Measurements from ENCODE around the gene TGOLN2. TPM values are rescaled to one million over a fixed set of nuclear protein-coding genes. Genes with fewer than 3 reads are reported as not detected.
"Not testable (repeated sequence)": the region's sequence is repeated elsewhere in the genome, so short reads cannot be mapped to it uniquely, and the experiment has no call there.

TGOLN2 gene
- total RNA-seq, 1 donor from 2014 or later = 65.5 TPM

DNA sequence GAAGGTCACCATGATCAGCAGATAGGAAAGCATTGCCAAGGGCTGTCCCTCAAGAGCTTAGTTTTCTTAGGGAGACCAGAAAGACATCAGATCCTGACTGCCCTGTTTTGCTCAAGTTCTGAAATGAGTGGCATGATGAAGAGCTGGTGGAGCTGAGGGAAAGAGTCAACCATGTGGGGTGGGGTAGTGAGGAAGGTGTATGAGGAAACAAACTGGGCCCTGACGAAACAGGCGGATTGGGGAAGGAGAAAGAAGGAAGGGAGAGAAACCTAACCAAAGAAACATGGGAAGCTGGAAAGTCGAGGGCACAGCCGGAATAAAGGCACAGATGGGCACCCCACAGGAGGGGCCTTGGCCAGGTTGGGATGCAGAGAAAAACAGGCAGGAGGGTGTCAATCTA lies 8.0 kb downstream of the TGOLN2 start:
- no peaks in the 10 kb centered on the region for H3K27me3 Mint-ChIP-seq
- peaks cover 41% of the 10 kb centered on the region for H3K36me3 Mint-ChIP-seq (ENCODE audit: insufficient read depth)
- H3K9me3 Mint-ChIP-seq (ENCODE audit: low read depth) = no peaks in the 10 kb centered on the region
- DNase-seq (ENCODE audit: low spot score, unreplicated experiment) = no peak
- TF ChIP-seq, protein P1, sequence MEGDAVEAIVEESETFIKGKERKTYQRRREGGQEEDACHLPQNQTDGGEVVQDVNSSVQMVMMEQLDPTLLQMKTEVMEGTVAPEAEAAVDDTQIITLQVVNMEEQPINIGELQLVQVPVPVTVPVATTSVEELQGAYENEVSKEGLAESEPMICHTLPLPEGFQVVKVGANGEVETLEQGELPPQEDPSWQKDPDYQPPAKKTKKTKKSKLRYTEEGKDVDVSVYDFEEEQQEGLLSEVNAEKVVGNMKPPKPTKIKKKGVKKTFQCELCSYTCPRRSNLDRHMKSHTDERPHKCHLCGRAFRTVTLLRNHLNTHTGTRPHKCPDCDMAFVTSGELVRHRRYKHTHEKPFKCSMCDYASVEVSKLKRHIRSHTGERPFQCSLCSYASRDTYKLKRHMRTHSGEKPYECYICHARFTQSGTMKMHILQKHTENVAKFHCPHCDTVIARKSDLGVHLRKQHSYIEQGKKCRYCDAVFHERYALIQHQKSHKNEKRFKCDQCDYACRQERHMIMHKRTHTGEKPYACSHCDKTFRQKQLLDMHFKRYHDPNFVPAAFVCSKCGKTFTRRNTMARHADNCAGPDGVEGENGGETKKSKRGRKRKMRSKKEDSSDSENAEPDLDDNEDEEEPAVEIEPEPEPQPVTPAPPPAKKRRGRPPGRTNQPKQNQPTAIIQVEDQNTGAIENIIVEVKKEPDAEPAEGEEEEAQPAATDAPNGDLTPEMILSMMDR (IDR thresholded peaks at IDR 0.05; ENCODE audit: unreplicated experiment) = no peak
- H3K4me3 Mint-ChIP-seq (ENCODE audit: low read depth) = no peak overlapping the region
- peaks cover 3% of the 10 kb centered on the region for H3K4me1 Mint-ChIP-seq (ENCODE audit: low read depth)
- H3K27ac Mint-ChIP-seq = peak overlapping the region; percentile 6

DNA sequence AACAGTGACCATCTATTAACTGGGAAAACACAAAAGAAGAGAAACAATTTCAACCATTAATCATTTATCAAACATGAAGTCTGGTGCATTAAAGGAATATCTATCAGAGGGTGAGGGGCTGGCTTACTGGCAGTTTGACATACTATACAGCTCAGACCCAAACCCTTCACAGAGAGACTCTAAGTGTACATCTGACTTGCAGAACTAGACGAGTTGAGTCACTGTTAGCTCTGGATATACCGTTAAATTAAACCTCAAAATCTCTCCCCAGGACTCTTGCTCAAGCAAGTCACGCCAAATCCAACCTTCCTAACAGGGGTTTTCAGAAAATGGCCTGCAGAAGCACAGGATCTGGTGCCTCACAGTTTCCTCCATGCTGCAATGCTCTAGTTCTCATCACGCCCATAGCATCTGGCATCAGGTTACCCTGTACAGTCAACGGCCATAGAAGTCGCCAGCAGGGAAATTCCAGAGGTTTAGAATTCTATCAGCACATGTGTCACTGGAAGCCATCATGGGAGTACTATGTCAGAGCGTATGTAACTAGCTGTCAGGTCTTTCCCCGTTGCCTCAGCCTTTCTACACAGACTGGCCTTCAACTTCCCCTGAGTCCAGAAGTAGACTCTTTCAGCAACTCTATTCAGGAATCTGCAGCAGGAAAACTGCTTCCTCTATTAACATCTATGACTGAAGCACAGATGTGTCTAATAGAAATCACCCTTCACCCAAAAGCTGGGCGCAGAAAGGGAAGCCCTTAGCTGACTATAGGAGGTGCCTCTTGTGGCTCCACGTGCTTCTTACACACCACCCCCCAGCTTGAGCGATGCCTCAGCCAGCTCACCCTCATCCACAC lies 9.3 kb downstream of the TGOLN2 start:
- H3K27ac Mint-ChIP-seq = no peak overlapping the region

GRCh38 chr2:85315921-85316320 lies 11.9 kb downstream of the TGOLN2 start:
- DNase-seq (ENCODE audit: low spot score, unreplicated experiment); H3K27me3 Mint-ChIP-seq; H3K9me3 Mint-ChIP-seq (ENCODE audit: low read depth); H3K4me3 Mint-ChIP-seq (ENCODE audit: low read depth); H3K4me1 Mint-ChIP-seq (ENCODE audit: low read depth): not testable (repeated sequence)
- Mint-ChIP-seq H3K36me3 (ENCODE audit: insufficient read depth) (peaks cover 21% of the 10 kb centered on the region), H3K27ac (peak overlapping the region; percentile 39)

More for the DNA sequence above, 9.3 kb downstream of the TGOLN2 start:
- TF ChIP-seq, protein P1 (IDR thresholded peaks at IDR 0.05; ENCODE audit: unreplicated experiment) = no peak
- H3K27me3 Mint-ChIP-seq = no peaks in the 10 kb centered on the region
- no peaks in the 10 kb centered on the region for H3K9me3 Mint-ChIP-seq (ENCODE audit: low read depth)
- no peak for DNase-seq (ENCODE audit: low spot score, unreplicated experiment)
- no peak overlapping the region for H3K4me3 Mint-ChIP-seq (ENCODE audit: low read depth)
- peaks cover 37% of the 10 kb centered on the region for H3K36me3 Mint-ChIP-seq (ENCODE audit: insufficient read depth)
- H3K4me1 Mint-ChIP-seq (ENCODE audit: low read depth) = no peaks in the 10 kb centered on the region

DNA sequence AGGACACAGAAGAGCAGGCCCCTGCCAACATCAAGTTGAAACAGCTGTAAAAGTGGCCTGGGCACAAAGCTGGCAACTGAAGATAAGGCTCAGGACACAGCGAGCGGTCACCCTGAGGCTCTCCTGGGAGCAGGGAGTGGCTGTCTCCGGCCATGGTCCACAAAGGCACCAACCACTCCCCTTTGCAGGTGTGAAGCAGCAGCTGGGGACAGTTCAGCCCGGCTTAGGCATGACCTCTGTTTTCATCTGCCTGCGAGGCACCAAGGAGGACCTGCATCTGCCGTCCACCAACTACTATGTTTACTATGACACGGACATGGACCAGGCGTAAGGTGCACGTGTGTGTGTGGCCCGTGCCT lies 12.9 kb downstream of the TGOLN2 start:
- TF ChIP-seq, protein P1 (IDR thresholded peaks at IDR 0.05; ENCODE audit: unreplicated experiment) = no peak
- Mint-ChIP-seq H3K27me3 (no peaks in the 10 kb centered on the region), H3K27ac (no peak overlapping the region), H3K4me1 (ENCODE audit: low read depth) (no peaks in the 10 kb centered on the region), H3K4me3 (ENCODE audit: low read depth) (no peak overlapping the region), H3K36me3 (ENCODE audit: insufficient read depth) (peaks cover 14% of the 10 kb centered on the region), H3K9me3 (ENCODE audit: low read depth) (no peaks in the 10 kb centered on the region)
- no peak for DNase-seq (ENCODE audit: low spot score, unreplicated experiment)

DNA sequence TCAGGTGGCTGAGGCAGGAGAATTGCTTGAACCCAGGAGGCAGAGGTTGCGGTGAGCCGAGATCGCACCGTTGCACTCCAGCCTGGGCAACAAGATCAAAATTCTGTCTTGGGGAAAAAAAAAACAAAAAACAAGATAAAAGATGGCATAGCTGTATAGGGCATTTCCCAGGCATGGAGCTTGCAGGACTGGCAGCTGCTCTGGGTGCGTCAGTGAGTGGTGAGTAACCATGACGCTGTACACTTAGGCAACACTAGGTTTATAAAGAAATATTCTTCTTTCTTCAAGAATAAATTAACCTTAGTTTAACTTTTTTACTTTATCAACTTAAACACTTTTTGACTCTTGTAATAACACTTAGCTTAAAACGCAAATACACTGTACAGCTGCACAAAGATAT lies 15.4 kb downstream of the TGOLN2 start:
- H3K9me3 Mint-ChIP-seq (ENCODE audit: low read depth) = no peaks in the 10 kb centered on the region
- H3K27ac Mint-ChIP-seq = no peak overlapping the region
- H3K36me3 Mint-ChIP-seq (ENCODE audit: insufficient read depth) = peaks cover 17% of the 10 kb centered on the region
- H3K27me3 Mint-ChIP-seq = no peaks in the 10 kb centered on the region
- DNase-seq (ENCODE audit: low spot score, unreplicated experiment) = no peak
- no peak overlapping the region for H3K4me3 Mint-ChIP-seq (ENCODE audit: low read depth)
- TF ChIP-seq, protein P1 (IDR thresholded peaks at IDR 0.05; ENCODE audit: unreplicated experiment) = no peak
- no peaks in the 10 kb centered on the region for H3K4me1 Mint-ChIP-seq (ENCODE audit: low read depth)

DNA sequence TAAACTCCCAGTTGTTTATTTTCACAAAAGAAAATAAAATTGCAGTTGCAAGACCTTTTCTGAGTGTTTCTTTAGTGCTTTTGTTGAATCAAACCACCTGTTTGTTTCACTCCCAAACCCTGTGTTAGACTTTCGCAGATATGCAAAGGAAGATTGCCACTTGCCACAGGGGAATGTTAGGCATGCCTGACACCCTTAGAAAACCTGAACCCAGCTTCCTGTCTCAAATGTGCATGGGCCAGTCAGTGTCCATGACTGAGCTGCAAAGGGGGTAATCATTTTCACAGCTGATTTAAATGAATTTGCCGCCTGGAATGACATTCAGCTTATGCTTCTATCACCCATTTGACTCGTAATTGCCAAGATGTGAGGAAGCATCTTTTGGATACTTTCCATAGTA lies 17.5 kb downstream of the TGOLN2 start:
- H3K27ac Mint-ChIP-seq = peak overlapping the region; percentile 67
- TF ChIP-seq, protein P1 (IDR thresholded peaks at IDR 0.05; ENCODE audit: unreplicated experiment) = no peak
- H3K36me3 Mint-ChIP-seq (ENCODE audit: insufficient read depth) = peaks cover 17% of the 10 kb centered on the region

More for the DNA sequence above, 17.5 kb downstream of the TGOLN2 start:
- H3K4me3 Mint-ChIP-seq (ENCODE audit: low read depth) = no peak overlapping the region
- no peak for DNase-seq (ENCODE audit: low spot score, unreplicated experiment)
- no peaks in the 10 kb centered on the region for H3K4me1 Mint-ChIP-seq (ENCODE audit: low read depth)
- H3K27me3 Mint-ChIP-seq = no peaks in the 10 kb centered on the region
- no peaks in the 10 kb centered on the region for H3K9me3 Mint-ChIP-seq (ENCODE audit: low read depth)
